IMR-90 (cell line): Measurements from ENCODE around the gene ROS1.

ENCODE experiments used
- CTCF ChIP-seq: conservative IDR thresholded peaks from 2 replicates; pipeline ENCODE4 v1.5.1; 2012; ENCODE audit warnings: mild to moderate bottlenecking, low read depth, low read length, improper control_type of control experiment
- POLR2A ChIP-seq: IDR thresholded peaks from 2 replicates; pipeline ENCODE4 v1.6.1; 2012; ENCODE audit warnings: mild to moderate bottlenecking, low read depth, low read length
- RCOR1 ChIP-seq: IDR thresholded peaks from 2 replicates; pipeline ENCODE4 v1.6.1; 2012; ENCODE audit warnings: mild to moderate bottlenecking, low read length, improper control_type of control experiment; ENCODE audit not compliant: insufficient replicate concordance
- RFX5 ChIP-seq: IDR thresholded peaks from 2 replicates; pipeline ENCODE4 v1.8.0; 2012; ENCODE audit warnings: low read depth, mild to moderate bottlenecking, low read length, moderate library complexity
- SMC3 ChIP-seq: fragments of 150-350 bp; IDR thresholded peaks from 2 replicates; pipeline ENCODE4 v1.6.1; 2016; ENCODE audit warnings: low read depth, mild to moderate bottlenecking, antibody characterized with exemption, low read length, moderate library complexity

DNA sequence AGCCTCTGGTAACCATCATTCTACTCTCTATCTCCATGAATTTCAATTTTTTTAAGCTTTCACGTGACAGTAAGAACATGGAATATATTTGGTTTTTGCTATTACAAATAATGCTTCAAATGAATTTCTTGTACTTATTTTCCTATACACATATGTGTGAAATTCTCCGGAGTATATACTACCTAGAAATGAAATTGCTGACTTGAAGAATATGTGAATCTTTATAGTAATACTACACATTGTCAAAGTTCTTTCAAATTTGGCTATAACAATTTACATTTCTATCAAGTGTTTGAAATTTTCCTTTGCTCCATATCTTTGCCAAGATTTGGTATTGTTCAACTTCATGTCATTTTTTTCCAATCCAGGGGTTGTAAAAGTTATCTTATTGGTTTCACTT lies 172.0 kb downstream of the ROS1 start:
- TF ChIP-seq CTCF (no peak), SMC3 (no peak), RFX5 (no peak), POLR2A (no peak), RCOR1 (no peak)
